GM18520 (cell line): Measurements from ENCODE around the gene LGR4.
A peak's percentile ranks its signal among the peaks of the same experiment; 100 is the strongest.
"Not testable (repeated sequence)": the region's sequence is repeated elsewhere in the genome, so short reads cannot be mapped to it uniquely, and the experiment has no call there.

Experiments
- ATAC-seq: cut with Tn5 transposase; IDR thresholded peaks from one replicate; pipeline ENCODE4 v1.9.1; 2021; ENCODE audit not compliant: unreplicated experiment

The LGR4 gene

GRCh38 chr11:27355575-27356104 lies 117.0 kb downstream of the LGR4 start:
- ATAC-seq: no peak

GRCh38 chr11:27354359-27354965 lies 118.1 kb downstream of the LGR4 start:
- no peak for ATAC-seq

- no peak for ATAC-seq
Measured at GRCh38 chr11:27353593-27354358, 118.8 kb downstream of the LGR4 start.

GRCh38 chr11:27352781-27353180 lies 119.8 kb downstream of the LGR4 start:
- no peak for ATAC-seq

GRCh38 chr11:27350511-27350910 lies 122.1 kb downstream of the LGR4 start:
- ATAC-seq: no peak

- no peak for ATAC-seq
Measured at GRCh38 chr11:27349919-27350318, 122.7 kb downstream of the LGR4 start.

GRCh38 chr11:27348340-27348873 lies 124.2 kb downstream of the LGR4 start:
- ATAC-seq: no peak

GRCh38 chr11:27347359-27348339 lies 124.9 kb downstream of the LGR4 start:
- ATAC-seq: no peak

GRCh38 chr11:27339941-27340340 lies 132.6 kb downstream of the LGR4 start:
- no peak for ATAC-seq

- not testable (repeated sequence) for ATAC-seq
Measured at GRCh38 chr11:27334764-27335163, 137.8 kb downstream of the LGR4 start.

GRCh38 chr11:27331981-27332380 lies 140.6 kb downstream of the LGR4 start:
- no peak for ATAC-seq

- no peak for ATAC-seq
Measured at GRCh38 chr11:27330633-27331270, 141.8 kb downstream of the LGR4 start.

GRCh38 chr11:27329867-27330632 lies 142.5 kb downstream of the LGR4 start:
- ATAC-seq: no peak

GRCh38 chr11:27328614-27329013 lies 144.0 kb downstream of the LGR4 start:
- ATAC-seq: no peak

- not testable (repeated sequence) for ATAC-seq
Measured at GRCh38 chr11:27327064-27327463, 145.5 kb downstream of the LGR4 start.

GRCh38 chr11:27322196-27322595 lies 150.4 kb downstream of the LGR4 start:
- ATAC-seq: not testable (repeated sequence)

GRCh38 chr11:27321340-27321739 lies 151.2 kb downstream of the LGR4 start:
- ATAC-seq: not testable (repeated sequence)

GRCh38 chr11:27319072-27319471 lies 153.5 kb downstream of the LGR4 start:
- ATAC-seq: peak; percentile 100

GRCh38 chr11:27317751-27318150 lies 154.8 kb downstream of the LGR4 start:
- ATAC-seq: no peak
